Activated CD8-positive, alpha-beta memory T cell treated with anti-CD3 and anti-CD28 coated beads, Interleukin-2, amount 50 U/mL, for 1 hour (primary cell): ENCODE measurements around the gene UBB.

Experiments
- DNase-seq: peaks from one replicate; pipeline ENCODE4 v3.0.0-alpha.2; 2020; ENCODE audit errors: extremely low read depth

The UBB gene

GRCh38 chr17:16380640-16381495 lies at the start of gene UBB:
TSS of gene UBB (plus strand) at chr17:16381091. CDS start at chr17:16381908, 817 bp downstream.
- peak; percentile 86 for DNase-seq

DNA sequence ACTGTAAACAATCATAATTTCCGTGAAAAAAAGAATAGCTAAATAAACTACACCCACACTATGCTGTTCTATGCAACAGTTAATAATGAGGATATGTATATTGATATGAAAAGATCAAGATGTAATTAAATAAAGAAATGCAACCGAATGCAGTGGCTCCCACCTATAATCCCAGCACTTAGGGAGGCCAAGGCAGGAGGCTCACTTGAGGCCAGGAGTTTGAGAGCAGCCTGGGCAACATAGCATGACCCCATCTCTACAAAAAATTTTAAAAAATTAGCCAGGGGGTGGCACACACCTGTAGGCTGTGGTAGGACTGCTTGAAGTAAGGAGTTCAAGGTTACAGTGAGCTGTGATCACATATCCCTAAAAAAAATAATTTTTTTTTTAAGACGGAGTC lies 42.5 kb upstream of the UBB start:
- no peak for DNase-seq

DNA sequence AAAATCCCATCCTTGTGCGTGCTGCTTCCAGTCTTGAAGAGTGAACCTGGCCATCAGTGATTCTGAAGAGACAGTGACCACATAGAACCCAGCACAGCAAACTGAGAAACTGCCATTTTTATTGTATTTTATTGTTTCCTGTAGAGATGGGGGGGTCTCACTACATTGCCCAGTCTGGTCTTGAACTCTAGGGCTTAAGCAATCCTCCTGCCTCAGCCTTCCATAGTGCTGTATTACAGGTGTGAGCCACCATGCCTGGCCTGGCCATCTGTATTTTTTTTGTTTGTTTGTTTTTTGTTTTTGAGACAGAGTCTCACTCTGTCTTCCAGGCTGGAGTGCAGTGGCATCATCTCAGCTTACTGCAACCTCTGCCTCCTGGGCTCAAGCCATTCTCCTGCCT lies 41.5 kb upstream of the UBB start:
- no peak for DNase-seq

DNA sequence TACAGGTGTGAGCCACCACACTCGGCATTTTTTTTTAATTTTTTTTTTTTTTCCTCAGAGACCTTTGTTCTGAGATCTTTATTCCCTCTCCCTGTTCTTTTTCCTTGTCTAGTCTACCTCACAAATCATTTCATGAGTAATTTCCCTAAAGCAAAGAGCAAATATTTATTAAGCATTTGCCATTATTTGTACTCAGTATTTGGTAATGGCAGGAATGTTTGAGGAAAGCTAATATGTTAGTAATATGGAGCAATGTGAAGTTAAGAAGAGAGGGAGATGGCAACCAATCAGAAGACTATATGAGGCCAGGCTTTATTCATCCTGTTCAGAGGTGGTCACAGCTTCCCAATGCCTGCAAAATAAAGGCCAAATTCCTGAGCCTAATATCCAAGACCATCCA lies 40.9 kb upstream of the UBB start:
- no peak for DNase-seq

DNA sequence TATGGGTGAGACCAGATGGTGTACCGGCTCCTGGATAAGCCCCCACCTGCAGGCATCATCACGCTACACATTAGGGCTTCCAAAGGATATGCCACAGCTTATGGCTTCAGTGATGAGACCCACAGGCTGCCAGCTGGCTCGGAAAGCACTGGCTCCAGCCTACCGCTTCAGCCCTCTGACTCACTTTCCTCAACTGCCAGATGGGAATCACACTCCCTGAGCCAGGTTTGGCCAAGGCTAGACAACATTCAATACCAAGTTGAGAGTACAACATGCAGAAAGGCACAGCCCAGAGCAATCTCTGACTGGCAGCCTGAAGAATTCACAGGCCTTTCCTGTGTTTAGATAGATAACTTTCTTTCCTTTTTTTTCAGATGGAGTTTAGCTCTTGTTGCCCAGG lies 37.9 kb upstream of the UBB start:
- no peak for DNase-seq

DNA sequence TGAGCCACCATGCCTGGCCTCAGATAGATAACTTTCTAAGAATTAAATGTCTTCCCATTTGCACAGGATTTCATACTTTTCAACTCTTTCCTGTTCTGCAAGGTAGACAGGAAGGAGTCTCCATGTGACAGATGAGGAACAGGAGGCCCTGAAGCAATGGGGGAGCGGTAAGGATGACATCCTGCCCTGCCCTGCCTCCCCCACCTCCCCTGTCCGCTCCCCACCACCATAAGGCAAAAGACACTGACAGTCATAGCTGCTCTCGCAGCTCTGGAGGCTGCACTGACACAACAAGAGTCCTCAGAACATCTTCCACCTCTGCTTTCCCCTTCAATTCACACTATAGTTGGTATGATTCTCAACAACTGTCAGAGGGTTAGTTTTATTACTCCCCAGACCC lies 37.3 kb upstream of the UBB start:
- no peak for DNase-seq

DNA sequence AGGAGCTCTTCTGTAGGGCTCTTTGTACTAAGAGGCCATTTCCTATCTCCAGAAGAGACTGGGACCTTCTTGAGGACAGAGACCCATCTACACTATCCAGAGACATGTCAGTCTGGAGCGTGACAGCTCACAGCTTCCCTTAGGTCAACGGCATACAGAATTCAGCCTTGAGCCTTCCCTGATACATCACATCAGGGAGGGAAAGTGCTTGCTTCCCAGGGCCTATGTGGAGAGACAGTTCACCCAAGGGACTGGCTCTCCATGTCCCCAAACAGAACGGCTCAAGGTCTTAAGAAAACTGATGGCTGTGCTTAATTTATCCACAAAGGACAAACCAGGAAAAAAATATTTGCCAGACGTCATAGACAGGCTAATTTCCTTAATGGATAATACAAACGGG lies 35.3 kb upstream of the UBB start:
- DNase-seq: no peak

DNA sequence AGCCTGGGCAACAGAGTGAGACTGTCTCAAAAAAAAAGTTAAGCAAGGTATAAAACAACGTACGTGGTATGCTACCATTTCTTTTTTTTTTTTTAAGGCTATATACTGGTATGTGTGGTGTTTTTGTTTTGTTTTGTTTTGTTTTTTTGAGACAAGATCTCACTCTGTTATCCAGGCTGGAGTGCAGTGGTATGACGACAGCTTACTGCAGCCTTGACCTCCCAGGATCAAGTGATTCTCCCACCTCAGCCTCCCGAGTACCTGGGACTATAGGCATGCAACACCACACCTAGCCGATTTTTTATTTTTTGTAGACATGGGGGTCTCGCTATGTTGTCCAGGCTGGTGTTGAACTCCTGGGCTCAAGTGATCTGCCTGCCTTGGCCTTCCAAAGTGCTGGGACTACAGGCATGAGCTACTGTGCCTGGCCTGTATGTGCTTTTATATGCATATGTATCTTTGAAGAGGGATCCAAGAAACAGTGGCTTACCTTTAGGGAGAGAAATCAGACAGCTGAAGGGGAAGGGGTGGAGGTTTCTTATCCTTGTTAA lies 34.1 kb upstream of the UBB start:
- no peak for DNase-seq

- no peak for DNase-seq
Measured at GRCh38 chr17:16348586-16348985, 32.3 kb upstream of the UBB start.

GRCh38 chr17:16349431-16349830 lies 31.5 kb upstream of the UBB start:
- no peak for DNase-seq

GRCh38 chr17:16351831-16352230 lies 29.1 kb upstream of the UBB start:
- no peak for DNase-seq

DNA sequence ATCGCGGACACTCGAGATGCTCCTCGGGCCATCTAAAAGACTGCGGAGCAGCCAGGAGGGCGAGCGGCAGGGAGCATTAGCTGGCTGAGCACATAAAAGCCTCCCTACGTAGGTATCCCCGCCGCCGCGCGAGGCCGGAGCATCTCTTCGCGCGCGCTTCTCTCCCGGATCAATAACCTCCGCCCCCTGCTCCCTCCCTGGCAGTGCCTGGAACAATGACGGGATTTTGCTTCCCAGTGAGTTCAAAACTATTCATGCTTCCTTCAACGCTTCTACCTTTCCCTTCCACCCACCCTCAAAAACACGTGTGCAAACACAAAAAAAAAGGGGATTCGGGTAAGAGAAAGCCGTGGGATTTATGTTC lies 28.6 kb upstream of the UBB start:
- no peak for DNase-seq

GRCh38 chr17:16352667-16353316 lies 28.1 kb upstream of the UBB start:
- DNase-seq: no peak

- DNase-seq: peak; percentile 36
Measured at GRCh38 chr17:16353317-16354174, 27.3 kb upstream of the UBB start, which contains the start of gene CENPV. TSS of gene CENPV (minus strand) at chr17:16353469. CDS start at chr17:16353436, 33 bp downstream.

DNA sequence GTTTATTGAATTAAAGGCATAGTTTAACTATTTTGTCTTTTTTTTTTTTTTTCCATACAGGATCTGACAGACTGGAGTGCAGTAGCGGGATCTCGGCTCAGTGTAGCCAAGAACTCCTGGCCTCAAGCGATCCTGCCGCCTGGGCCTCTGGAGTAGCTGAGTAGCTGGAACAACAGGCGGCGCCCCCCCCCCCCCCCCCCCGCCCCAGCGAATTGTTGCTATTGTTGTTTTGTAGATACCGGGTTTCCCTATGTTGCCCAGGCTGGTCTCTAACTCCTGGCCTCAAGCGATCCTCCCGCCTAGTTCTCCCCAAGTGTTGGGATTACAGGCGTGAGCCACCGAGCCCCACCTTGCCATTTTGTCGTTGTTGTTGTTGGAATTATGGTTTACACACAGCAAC lies 26.3 kb upstream of the UBB start:
- DNase-seq: no peak

- DNase-seq: no peak
Measured at GRCh38 chr17:16358394-16358793, 22.5 kb upstream of the UBB start.

GRCh38 chr17:16361874-16362273 lies 19.0 kb upstream of the UBB start:
- DNase-seq: no peak

- no peak for DNase-seq
Measured at GRCh38 chr17:16363749-16364536, 16.9 kb upstream of the UBB start.

- no peak for DNase-seq
Measured at GRCh38 chr17:16364625-16365024, 16.3 kb upstream of the UBB start.

DNA sequence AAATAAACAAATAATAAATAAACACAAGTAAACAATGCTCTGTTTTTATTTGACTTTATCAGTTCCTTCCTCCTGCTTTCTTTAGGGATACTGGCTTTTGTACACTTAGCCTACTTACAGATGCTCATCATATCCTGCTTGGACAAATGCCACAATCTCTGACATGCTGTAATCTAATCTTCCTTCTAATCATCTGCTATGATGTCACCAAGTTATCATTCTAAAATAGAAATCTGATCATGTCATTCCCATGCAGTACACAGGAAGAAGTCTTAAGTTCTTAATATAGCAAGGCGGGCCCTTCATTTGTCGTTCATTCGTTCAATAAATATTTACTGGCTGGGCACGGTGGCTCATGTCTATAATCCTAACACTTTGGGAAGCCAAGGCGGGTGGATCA lies 9.1 kb upstream of the UBB start:
- no peak for DNase-seq
